Cardiac fibroblast (primary cell): Measurements from ENCODE around the gene MAP2.

ENCODE experiments used
- DNase-seq, 2 donors: peaks; one replicate each; pipeline versions ENCODE4 v3.0.0 to v3.0.0-alpha.2; 2010; ENCODE audit warnings: low read depth in 2 of 2
- H3K4me3 ChIP-seq, 2 donors: replicated peaks in 1 of 2; 1 replicate in 1 of 2; 2 replicates in 1 of 2; pipeline ENCODE4 v1.5.1; 2011; ENCODE audit warnings: low read depth in 2 of 2, low read length in 2 of 2, mild to moderate bottlenecking in 2 of 2, moderate library complexity in 1 of 2
- CTCF ChIP-seq: IDR thresholded peaks from one replicate; pipeline ENCODE4 v1.5.1; 2011; ENCODE audit warnings: low read depth, mild to moderate bottlenecking, low read length, inconsistent platforms

MAP2 gene

GRCh38 chr2:209525331-209525730 is 101.5 kb downstream of the MAP2 start:
- peak; percentile 41 to 53 for DNase-seq
- H3K4me3 ChIP-seq: no peak overlapping the region
- no peak for TF ChIP-seq CTCF

GRCh38 chr2:209525834-209526281 is 102.0 kb downstream of the MAP2 start:
- no peak overlapping the region for H3K4me3 ChIP-seq
- peak; percentile 90 to 95 for DNase-seq
- no peak for TF ChIP-seq CTCF

GRCh38 chr2:209526561-209526960 is 102.7 kb downstream of the MAP2 start:
- DNase-seq: peak; percentile 52
- peak overlapping the region; percentile 6 to 13 for H3K4me3 ChIP-seq
- no peak for TF ChIP-seq CTCF

- no peak for DNase-seq
- TF ChIP-seq CTCF: no peak
- no peak overlapping the region for H3K4me3 ChIP-seq
These were observed 105.7 kb downstream of the MAP2 start for GRCh38 chr2:209529579-209529978.

GRCh38 chr2:209532321-209532720 is 108.5 kb downstream of the MAP2 start:
- no peak overlapping the region for H3K4me3 ChIP-seq
- TF ChIP-seq CTCF: no peak
- DNase-seq: peak in 1 of 2 donors; percentile 49

GRCh38 chr2:209533391-209533790 is 109.5 kb downstream of the MAP2 start:
- no peak for TF ChIP-seq CTCF
- no peak for DNase-seq

GRCh38 chr2:209534228-209534627 is 110.4 kb downstream of the MAP2 start:
- TF ChIP-seq CTCF: no peak
- DNase-seq: no peak

More at GRCh38 chr2:209533391-209533790, 109.5 kb downstream of the MAP2 start:
- no peak overlapping the region for H3K4me3 ChIP-seq

More at GRCh38 chr2:209534228-209534627, 110.4 kb downstream of the MAP2 start:
- H3K4me3 ChIP-seq: no peak overlapping the region
